ENCODE data around the gene KIF24.

DNA sequence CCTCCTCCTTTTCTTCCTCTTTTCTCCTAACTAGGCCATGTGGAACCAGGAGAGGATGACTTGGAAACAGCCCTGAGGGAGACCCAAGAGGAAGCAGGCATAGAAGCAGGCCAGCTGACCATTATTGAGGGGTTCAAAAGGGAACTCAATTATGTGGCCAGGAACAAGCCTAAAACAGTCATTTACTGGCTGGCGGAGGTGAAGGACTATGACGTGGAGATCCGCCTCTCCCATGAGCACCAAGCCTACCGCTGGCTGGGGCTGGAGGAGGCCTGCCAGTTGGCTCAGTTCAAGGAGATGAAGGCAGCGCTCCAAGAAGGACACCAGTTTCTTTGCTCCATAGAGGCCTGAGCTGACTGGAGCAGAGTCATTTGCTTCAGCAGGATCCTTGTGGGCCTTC is 14.0 kb upstream of the KIF24 start:
- no peak for TF ChIP-seq ZNF2 (tag by site-specific recombination; IDR thresholded peaks at IDR 0.05)
- no peak for TF ChIP-seq ZBTB21 (tag by site-specific recombination; IDR thresholded peaks at IDR 0.05)
- no peak for TF ChIP-seq CTCF (tag by site-specific recombination; IDR thresholded peaks at IDR 0.05)
- TF ChIP-seq ZNF677 (tag by site-specific recombination; IDR thresholded peaks at IDR 0.05), result no peak
- no peak for TF ChIP-seq ZNF366 (tag by site-specific recombination; conservative IDR thresholded peaks at IDR 0.05)
- TF ChIP-seq, protein P1, sequence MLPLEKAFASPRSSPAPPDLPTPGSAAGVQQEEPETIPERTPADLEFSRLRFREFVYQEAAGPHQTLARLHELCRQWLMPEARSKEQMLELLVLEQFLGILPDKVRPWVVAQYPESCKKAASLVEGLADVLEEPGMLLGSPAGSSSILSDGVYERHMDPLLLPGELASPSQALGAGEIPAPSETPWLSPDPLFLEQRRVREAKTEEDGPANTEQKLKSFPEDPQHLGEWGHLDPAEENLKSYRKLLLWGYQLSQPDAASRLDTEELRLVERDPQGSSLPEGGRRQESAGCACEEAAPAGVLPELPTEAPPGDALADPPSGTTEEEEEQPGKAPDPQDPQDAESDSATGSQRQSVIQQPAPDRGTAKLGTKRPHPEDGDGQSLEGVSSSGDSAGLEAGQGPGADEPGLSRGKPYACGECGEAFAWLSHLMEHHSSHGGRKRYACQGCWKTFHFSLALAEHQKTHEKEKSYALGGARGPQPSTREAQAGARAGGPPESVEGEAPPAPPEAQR (tag by site-specific recombination; IDR thresholded peaks at IDR 0.05), result no peak
- no peak for TF ChIP-seq HOXD13 (CRISPR knock-in tag; IDR thresholded peaks at IDR 0.05; ENCODE audit: borderline replicate concordance)
- TF ChIP-seq ZNF211 (tag by site-specific recombination; IDR thresholded peaks at IDR 0.05; ENCODE audit: low read depth), result no peak
- no peak for TF ChIP-seq ZNF600 (tag by site-specific recombination; IDR thresholded peaks at IDR 0.05)
- no peak for TF ChIP-seq SP2 (tag by site-specific recombination; IDR thresholded peaks at IDR 0.05)
- no peak for TF ChIP-seq ZBTB48 (tag by site-specific recombination; IDR thresholded peaks at IDR 0.05)
